Hindlimb muscle (tissue), 1 donor: Measurements from ENCODE around the gene P2RX4. TPM values are rescaled to one million over a fixed set of nuclear protein-coding genes. Genes with fewer than 3 reads are reported as not detected.
"Not testable (repeated sequence)": the region's sequence is repeated elsewhere in the genome, so short reads cannot be mapped to it uniquely, and the experiment has no call there.

Experiments
- DNase-seq: peaks from one replicate; pipeline ENCODE4 v3.0.0-alpha.2; 2013
- polyA plus RNA-seq: library from polyadenylated mRNA; unstranded; fragments of 120-200 nt; gene quantifications from one replicate; pipeline ENCODE4 v1.2.1, GENCODE V29; 2013; ENCODE audit not compliant: insufficient read length

Gene P2RX4
- polyA plus RNA-seq, 1 donor = 11.9 TPM

DNA sequence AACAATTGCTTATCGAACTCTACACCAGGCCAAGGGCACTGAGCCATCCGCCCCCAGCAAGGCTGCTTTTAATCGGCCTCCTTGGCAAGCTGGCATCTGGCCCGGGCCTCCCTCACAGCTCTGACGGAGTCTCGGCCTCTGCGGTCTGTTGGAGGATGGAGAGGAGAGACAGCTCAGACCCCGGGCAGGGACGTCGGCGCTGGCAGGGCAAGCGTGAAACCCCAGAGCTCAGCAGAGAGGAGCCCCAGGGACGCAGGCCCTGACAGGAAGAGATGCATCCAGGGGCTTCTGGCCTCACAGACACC, 69.1 kb downstream of the P2RX4 start:
- no peak for DNase-seq

DNA sequence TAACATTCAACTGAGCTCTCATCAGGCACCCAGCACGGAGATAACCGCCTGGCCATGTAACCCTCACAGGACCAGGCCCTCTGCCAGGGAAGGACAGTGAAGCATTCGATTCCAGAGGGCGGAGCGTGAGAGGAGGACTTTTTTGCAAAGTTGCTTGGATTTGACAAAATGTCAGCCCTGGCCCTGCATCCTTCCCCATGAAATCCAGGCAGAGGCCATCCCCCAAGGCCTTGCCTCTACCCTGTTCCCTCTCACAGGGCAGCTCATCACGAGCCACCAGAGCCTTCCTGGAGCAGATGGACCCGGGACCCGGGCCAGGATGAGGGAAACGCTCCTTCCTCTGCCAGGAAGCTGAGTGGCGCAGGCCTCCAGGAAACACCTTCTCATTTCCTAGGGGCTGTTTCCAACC, 69.6 kb downstream of the P2RX4 start:
- DNase-seq = no peak

DNA sequence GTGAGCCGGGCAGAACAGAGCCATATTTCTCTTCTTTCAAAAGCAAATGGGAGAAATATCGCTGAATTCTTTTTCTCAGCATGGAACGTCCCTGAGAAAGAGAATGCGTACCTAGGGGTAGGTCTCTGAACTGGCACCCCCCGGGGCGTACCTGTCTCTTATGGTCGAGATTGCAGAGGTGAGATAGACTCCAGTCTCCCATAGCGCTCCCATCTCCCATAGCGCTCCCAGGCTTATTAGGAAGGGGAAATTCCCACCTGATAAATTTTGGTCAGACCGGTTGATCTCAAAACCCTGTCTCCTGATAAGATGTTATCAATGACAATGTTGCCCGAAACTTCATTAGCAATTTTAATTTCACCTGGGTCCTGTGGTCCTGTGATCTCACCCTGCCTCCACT, 70.6 kb downstream of the P2RX4 start:
- DNase-seq = not testable (repeated sequence)

DNA sequence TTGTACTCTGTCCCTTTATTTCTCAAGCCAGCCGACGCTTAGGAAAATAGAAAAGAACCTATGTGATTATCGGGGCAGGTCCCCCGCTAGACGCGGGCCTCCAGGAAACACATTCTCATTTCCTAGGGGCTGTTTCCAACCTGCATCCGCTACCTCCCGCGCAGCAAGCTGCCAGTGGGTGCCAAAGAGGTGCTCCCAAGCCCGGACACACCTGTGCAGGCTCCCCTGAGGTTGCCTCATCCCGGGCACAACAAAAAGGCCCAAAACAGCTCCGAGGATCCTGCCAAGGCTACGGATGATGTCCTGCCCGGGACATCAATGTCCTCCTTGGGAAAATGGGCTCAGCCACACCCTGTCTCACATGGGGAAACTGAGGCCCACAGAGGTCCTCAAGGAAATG, 71.2 kb downstream of the P2RX4 start:
- DNase-seq = not testable (repeated sequence)

DNA sequence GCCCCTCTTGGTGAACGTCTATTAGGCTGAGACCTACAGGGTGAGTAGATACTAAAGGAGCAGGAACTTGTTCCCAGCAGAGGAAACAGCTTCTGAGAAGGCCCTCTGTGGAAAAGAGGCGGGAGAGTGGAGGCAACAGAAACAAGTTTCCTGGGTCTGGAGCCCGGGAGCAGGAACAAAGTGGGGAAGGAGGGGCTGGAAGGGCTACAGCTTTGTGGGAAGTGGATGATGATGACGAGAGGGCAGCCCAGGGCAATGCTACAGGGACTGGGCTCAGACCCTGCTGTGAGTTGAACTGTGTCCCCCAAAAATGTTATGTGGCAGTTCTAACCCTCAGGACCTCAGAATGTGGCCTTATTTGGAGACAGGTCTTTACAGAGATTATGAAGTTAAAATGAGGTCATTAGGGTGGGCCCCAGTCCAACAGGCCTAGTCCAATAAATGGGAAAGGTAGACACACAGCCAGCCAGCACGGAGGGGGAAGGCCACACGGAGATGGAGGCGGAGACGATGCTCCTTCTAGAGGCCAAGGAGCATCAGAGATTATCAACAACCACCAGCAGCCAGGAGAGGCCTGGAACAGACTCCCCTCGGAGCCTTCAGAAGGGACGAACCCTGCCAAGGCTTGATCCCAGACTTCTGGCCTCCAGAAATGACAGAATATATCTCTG, 72.3 kb downstream of the P2RX4 start:
- DNase-seq = no peak

DNA sequence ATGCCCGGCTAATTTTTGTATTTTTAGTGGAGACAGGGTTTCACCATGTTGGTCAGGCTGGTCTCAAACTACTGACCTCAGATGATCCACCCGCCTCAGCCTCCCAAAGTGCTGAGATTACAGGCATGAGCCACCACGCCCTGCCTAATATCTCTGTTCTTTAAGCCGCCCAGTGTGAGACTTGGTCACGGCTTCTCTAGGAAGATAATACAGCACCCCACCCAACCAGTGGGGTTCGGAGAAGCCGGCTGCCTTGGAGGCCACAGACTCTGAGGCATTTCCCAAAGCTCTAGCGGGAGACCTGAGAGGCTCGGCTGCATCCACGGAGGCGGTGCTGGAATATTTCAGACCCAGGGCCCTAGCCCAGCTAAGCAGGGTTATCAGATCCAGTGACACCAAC, 73.0 kb downstream of the P2RX4 start:
- not testable (repeated sequence) for DNase-seq

DNA sequence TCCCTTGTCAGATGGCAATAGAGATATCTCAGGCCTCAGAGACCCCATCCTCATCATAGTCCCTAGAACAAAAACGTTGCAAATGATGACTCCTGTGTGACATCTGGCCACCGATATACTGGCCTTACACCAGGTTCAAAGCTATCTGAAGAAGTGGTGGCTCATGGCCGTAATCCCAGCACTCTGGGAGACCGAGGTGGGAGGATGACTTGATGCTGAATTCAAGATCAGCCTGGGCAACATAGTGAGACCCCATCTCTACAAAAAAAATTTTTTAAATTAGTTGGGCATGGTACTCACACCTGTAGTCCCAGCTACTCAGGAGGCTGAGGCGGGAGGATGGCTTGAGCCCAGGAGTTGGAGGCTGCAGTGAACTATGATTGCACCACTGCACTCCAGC, 73.5 kb downstream of the P2RX4 start:
- no peak for DNase-seq

Other genes with a start within 250 kb of the P2RX4 start
- not detected for gene HNF1A, start 231.6 kb upstream of the P2RX4 start, polyA plus RNA-seq
- 11.9 TPM for gene C12orf43, start 193.6 kb upstream of the P2RX4 start, polyA plus RNA-seq
- gene OASL, start 170.9 kb upstream of the P2RX4 start, polyA plus RNA-seq = 0.09 TPM
- 2.5 TPM for gene P2RX7, start 77.3 kb upstream of the P2RX4 start, polyA plus RNA-seq
- gene CAMKK2, start 86.6 kb downstream of the P2RX4 start, polyA plus RNA-seq = 20.7 TPM
- 113 TPM for gene ANAPC5, start 142.3 kb downstream of the P2RX4 start, polyA plus RNA-seq
- 27.6 TPM for gene RNF34, start 190.0 kb downstream of the P2RX4 start, polyA plus RNA-seq